GM10248 (cell line): Measurements from ENCODE around the gene MYLK4.
A peak's percentile ranks its signal among the peaks of the same experiment; 100 is the strongest.

ENCODE experiments used
- CTCF ChIA-PET: fragments of 300-600 bp; sonication (Branson Sonifier 250); formaldehyde crosslinking; extraction: SDS; loops from one replicate; lab custom pipeline; 2021; ENCODE audit warnings: antibody characterized with exemption; lab: Yijun Ruan, JAX
- POLR2A ChIA-PET: fragments of 350-650 bp; sonication (Branson Sonifier 250); formaldehyde crosslinking; extraction: SDS; loops from one replicate; lab custom pipeline; 2020; ENCODE audit warnings: antibody characterized with exemption; lab: Yijun Ruan, JAX
- DNase-seq: peaks from one replicate; pipeline ENCODE4 v3.0.0; 2012; ENCODE audit errors: extremely low spot score
- TF ChIP-seq, protein P1 (sequence below): IDR thresholded peaks from 2 replicates; pipeline ENCODE4 v1.5.1; 2012; ENCODE audit warnings: mild to moderate bottlenecking, low read depth; ENCODE audit errors: extremely low read depth, missing control alignments, control extremely low read depth

The MYLK4 gene

DNA sequence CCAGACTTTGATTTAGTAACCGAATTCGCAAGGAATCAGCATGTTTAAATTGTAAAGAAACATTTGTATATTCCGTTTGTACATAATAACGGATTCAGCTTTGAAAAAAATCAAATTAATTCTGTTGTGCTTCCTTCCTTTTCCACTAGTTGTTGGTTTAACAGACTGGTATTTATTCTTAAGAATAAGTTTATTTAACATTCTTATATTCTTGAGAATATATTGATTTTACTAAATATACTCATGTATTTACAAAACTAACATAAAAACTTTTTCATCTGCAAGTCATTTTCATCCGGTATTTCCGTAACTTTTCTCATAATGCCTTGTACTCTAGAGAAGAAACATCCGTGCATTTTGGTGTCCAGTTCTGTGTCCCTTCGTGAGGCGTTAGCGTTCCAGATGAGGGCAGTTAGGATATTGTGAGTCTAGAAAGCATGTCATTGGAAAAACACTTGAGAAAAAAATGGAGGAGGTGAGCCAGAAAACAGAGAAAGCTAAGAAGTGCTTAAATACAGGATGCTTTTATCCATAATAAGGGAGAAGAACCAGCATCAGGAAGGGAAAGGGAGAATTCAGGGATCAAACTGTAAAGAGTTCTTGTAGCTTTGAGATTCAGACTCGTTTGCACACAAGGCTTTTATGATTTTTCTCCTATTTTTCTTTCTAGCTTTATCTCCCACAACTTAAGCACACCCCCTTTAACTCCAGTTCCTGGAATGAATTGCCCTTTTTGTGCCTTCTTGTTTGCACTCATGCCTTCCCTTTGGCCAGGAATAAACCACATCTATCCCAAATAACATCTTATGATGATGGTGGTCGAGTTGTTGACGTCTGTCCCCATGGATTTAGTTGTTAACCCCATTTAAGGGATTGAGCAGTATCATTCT lies 16.3 kb upstream of the MYLK4 start:
- CTCF ChIA-PET: interaction anchor here (1.1 to 4.4 kb wide), 11 partner anchors 10 to 164 kb away, joined by 3 to 23 read pairs (median 7); partner anchors contain the start of gene MYLK4
- POLR2A ChIA-PET: no interaction called here
- DNase-seq: no peak
- TF ChIP-seq, protein P1, sequence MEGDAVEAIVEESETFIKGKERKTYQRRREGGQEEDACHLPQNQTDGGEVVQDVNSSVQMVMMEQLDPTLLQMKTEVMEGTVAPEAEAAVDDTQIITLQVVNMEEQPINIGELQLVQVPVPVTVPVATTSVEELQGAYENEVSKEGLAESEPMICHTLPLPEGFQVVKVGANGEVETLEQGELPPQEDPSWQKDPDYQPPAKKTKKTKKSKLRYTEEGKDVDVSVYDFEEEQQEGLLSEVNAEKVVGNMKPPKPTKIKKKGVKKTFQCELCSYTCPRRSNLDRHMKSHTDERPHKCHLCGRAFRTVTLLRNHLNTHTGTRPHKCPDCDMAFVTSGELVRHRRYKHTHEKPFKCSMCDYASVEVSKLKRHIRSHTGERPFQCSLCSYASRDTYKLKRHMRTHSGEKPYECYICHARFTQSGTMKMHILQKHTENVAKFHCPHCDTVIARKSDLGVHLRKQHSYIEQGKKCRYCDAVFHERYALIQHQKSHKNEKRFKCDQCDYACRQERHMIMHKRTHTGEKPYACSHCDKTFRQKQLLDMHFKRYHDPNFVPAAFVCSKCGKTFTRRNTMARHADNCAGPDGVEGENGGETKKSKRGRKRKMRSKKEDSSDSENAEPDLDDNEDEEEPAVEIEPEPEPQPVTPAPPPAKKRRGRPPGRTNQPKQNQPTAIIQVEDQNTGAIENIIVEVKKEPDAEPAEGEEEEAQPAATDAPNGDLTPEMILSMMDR: no peak

DNA sequence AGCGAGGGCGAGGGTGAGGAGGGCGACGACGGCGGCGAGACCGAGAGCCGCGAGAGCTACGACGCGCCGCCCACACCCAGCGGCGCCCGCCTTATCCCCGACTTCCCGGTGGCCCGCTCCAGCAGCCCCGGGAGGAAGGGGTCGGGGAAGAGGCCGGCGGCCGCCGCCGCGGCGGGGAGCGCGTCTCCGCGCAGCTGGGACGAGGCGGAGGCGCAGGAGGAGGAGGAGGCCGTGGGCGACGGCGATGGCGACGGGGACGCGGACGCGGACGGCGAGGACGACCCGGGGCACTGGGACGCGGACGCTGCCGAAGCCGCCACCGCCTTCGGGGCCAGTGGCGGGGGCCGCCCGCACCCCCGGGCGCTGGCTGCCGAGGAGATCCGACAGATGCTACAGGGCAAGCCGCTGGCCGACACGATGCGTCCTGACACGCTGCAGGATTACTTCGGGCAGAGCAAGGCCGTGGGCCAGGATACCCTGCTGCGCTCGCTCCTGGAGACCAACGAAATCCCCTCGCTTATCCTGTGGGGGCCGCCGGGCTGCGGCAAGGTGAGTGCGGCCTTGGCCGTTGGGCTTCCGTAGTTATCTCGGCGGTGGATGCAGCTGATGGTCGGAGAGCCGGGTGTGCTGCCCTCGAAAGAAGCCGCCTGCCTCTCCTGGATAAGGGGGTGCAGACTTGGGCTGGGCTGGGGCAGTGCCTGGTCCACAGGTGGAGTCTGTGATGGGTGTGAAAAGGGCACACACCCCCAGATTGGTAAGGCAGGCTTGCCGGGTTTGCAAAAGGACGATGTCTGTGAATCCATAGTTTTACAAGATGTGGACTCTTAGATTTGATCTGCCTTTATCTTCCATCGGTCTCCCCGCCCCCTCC lies 15.4 kb upstream of the MYLK4 start:
- DNase-seq: peak; percentile 25
- ChIA-PET POLR2A (interaction anchor here (0.6 to 1.6 kb wide), 3 partner anchors 76 to 298 kb away, joined by 3 to 6 read pairs (median 4); partner anchors contain the start of gene SERPINB1), CTCF (interaction anchor here (1.0 to 9.7 kb wide), 12 partner anchors 9 to 321 kb away, joined by 3 to 127 read pairs (median 4); partner anchors contain the start of gene MYLK4)
- TF ChIP-seq, protein P1: no peak

DNA sequence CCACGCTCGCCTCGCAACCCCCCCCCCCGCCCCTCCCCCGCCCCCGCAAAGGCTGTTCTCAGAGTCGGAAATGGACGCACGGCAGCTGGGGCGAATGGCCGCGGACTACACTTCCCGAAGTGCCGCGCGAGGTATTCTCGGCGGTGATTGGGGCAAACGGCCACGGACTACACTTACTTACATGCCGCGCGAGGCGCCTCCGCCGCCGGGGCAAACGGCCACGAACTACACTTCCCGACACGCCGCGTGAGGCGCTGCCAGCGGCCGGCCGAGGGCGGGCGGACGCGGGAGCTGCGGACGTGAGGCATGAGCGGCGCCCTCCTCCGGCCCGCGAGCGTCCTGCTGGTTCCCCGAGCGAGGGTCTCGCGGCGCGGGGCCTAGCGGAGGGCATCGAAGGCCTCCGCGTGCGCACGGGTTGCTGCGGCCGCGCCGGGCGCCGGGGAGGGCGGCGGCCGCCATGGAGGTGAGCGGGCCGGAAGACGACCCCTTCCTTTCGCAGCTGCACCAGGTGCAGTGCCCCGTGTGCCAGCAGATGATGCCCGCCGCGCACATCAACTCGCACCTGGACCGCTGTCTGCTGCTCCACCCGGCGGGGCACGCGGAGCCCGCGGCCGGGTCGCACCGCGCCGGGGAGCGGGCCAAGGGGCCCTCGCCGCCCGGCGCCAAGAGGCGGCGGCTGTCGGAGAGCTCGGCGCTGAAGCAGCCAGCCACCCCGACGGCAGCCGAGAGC lies 14.6 kb upstream of the MYLK4 start, which contains the start of gene WRNIP1:
Gene WRNIP1 (plus strand): TSS at position 228 of the 730 bp plus-strand sequence. CDS start 230 bp downstream, at position 458.
- ChIA-PET CTCF (interaction anchor here (1.0 to 9.7 kb wide), 12 partner anchors 9 to 322 kb away, joined by 3 to 127 read pairs (median 4); partner anchors contain the start of gene MYLK4), POLR2A (interaction anchor here (0.6 to 1.6 kb wide), 5 partner anchors 76 to 298 kb away, joined by 3 to 6 read pairs (median 3); partner anchors contain the start of gene SERPINB1)
- TF ChIP-seq, protein P1: peak; percentile 67
- DNase-seq: peak; percentile 96

DNA sequence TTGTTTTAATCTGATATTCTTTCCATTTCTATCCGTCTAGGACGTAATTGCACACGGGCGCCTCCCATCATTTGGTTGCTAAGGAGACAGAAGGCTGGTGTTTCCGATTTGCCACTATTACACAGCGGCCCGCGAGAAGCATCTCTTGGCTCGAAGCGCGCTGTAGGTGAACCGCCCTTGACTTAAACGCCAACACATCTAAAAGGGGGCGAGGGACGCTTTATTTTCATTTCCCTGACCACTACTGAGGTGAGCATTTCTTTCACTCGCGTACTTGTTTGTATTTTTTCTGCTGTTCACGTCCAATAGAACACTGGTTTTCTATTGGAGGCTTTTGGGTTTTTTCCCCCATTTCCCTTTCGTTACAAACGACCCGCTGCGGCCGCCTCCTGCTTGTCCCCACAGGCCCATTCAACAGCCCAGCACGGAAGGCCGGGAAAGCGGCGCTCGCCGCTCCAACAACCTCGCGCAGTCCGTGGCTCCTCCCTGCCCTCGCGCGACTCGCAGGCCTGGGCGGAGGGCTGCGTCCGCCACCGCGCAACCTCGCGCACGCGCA lies 14.0 kb upstream of the MYLK4 start:
- CTCF ChIA-PET: interaction anchor here (1.0 to 9.7 kb wide), 7 partner anchors 9 to 147 kb away, joined by 3 to 127 read pairs (median 3); partner anchors contain the start of gene MYLK4
- DNase-seq: peak; percentile 60
- POLR2A ChIA-PET: interaction anchor here (0.6 to 1.6 kb wide), 4 partner anchors 77 to 299 kb away, joined by 3 to 6 read pairs (median 3); partner anchors contain the start of gene SERPINB1
- TF ChIP-seq, protein P1: no peak

DNA sequence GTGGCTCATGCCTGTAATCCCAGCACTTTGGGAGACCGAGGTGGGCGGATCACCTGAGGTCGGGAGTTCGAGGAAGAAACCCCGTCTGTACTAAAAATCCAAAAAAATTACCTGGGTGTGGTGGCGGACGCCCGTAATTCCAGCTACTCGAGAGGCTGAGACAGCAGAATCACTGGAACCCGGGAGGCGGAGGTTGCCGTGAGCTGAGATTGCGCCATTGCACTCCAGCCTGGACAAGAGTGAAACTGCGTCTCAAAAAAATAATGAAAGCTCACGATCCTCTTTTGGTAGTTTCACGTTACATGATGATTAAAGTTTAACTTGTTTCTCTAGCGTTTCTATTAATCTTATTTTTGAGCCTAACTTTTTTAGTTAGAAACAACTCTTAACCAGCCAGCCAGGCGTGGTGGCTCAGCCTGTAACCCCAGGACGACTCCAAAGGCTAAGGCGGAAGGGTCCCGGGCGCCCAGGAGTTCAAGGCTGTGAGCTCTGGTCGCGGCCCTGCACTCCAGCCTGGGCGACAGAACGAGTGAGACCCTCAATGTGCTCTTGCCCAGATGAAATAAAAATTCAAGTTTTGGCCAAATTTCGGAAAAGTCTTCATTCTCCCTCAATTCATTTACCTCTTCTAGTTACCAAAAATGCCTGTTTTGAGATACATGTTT lies 13.3 kb upstream of the MYLK4 start:
- ChIA-PET CTCF (interaction anchor here (0.6 to 9.7 kb wide), 8 partner anchors 7 to 1172 kb away, joined by 3 to 127 read pairs (median 3); partner anchors contain the start of gene MYLK4), POLR2A (interaction anchor here (0.6 kb wide), 1 partner anchor 235 kb away, joined by 4 read pairs; the partner anchor contains the start of gene NQO2)
- no peak for DNase-seq
- TF ChIP-seq, protein P1: no peak
